Loucy (cell line): Measurements from ENCODE around the gene ZNF823.

Experiments
- EZH2phosphoT487 ChIP-seq: fragments of 200-600 bp; IDR thresholded peaks from 2 replicates; pipeline ENCODE4 v1.6.1; 2018; ENCODE audit warnings: antibody characterized with exemption, mild to moderate bottlenecking, moderate library complexity, borderline replicate concordance
- TF ChIP-seq, protein P1 (sequence below): fragments of 200-600 bp; sonication (generic); conservative IDR thresholded peaks from 2 replicates; pipeline ENCODE4 v1.5.1; 2014; ENCODE audit warnings: mild to moderate bottlenecking, antibody characterized with exemption, low read length

DNA sequence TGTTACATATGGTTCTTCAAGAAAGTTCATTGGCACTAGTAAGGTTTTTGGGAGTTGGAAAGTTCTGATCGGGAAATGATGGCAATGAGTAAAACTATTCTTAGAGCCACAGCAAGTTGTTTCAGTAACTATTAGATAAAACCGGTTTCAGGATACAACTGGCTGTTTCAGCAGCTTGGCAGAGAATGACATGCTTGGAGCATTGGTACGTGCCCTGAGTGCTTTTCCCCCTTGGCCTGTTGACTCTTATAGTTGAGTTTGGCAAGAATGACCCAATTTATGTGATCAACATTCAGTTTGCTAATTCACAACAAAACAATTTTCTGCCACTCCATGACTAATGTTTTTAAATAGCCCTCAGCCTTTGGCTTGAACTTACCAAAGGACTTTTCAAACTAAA is 48.8 kb upstream of the ZNF823 start:
- TF ChIP-seq, protein P1, sequence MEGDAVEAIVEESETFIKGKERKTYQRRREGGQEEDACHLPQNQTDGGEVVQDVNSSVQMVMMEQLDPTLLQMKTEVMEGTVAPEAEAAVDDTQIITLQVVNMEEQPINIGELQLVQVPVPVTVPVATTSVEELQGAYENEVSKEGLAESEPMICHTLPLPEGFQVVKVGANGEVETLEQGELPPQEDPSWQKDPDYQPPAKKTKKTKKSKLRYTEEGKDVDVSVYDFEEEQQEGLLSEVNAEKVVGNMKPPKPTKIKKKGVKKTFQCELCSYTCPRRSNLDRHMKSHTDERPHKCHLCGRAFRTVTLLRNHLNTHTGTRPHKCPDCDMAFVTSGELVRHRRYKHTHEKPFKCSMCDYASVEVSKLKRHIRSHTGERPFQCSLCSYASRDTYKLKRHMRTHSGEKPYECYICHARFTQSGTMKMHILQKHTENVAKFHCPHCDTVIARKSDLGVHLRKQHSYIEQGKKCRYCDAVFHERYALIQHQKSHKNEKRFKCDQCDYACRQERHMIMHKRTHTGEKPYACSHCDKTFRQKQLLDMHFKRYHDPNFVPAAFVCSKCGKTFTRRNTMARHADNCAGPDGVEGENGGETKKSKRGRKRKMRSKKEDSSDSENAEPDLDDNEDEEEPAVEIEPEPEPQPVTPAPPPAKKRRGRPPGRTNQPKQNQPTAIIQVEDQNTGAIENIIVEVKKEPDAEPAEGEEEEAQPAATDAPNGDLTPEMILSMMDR = no peak
- TF ChIP-seq EZH2phosphoT487 = no peak
